Hepatocyte (in vitro differentiated cells): ENCODE results near the gene PTPRN2.

Source experiments
- EZH2 ChIP-seq: fragments of 200-600 bp; sonication (generic); IDR thresholded peaks from 2 replicates; pipeline ENCODE4 v1.6.1; 2016; ENCODE audit warnings: antibody characterized with exemption, mild to moderate bottlenecking, borderline replicate concordance
- TF ChIP-seq, protein P1 (sequence below): fragments of 200-600 bp; sonication (generic); IDR thresholded peaks from 2 replicates; pipeline ENCODE4 v1.5.1; 2016; ENCODE audit warnings: antibody characterized with exemption, mild to moderate bottlenecking; ENCODE audit not compliant: poor library complexity

- TF ChIP-seq, protein P1, sequence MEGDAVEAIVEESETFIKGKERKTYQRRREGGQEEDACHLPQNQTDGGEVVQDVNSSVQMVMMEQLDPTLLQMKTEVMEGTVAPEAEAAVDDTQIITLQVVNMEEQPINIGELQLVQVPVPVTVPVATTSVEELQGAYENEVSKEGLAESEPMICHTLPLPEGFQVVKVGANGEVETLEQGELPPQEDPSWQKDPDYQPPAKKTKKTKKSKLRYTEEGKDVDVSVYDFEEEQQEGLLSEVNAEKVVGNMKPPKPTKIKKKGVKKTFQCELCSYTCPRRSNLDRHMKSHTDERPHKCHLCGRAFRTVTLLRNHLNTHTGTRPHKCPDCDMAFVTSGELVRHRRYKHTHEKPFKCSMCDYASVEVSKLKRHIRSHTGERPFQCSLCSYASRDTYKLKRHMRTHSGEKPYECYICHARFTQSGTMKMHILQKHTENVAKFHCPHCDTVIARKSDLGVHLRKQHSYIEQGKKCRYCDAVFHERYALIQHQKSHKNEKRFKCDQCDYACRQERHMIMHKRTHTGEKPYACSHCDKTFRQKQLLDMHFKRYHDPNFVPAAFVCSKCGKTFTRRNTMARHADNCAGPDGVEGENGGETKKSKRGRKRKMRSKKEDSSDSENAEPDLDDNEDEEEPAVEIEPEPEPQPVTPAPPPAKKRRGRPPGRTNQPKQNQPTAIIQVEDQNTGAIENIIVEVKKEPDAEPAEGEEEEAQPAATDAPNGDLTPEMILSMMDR: no peak
- no peak for TF ChIP-seq EZH2
Measured at GRCh38 chr7:157646551-157646950, 941.1 kb downstream of the PTPRN2 start.
